GM19351 (cell line): ENCODE measurements around the gene TPRA1.

Experiments used
- ATAC-seq: cut with Tn5 transposase; IDR thresholded peaks from one replicate; pipeline ENCODE4 v1.9.1; 2021; ENCODE audit warnings: mild to moderate bottlenecking, moderate library complexity; ENCODE audit not compliant: unreplicated experiment

TPRA1 gene

GRCh38 chr3:127566833-127567232, 23.7 kb downstream of the TPRA1 start:
- no peak for ATAC-seq

- ATAC-seq: no peak
These were observed 24.8 kb downstream of the TPRA1 start for GRCh38 chr3:127565711-127566110.

- ATAC-seq: no peak
These were observed 30.3 kb downstream of the TPRA1 start for GRCh38 chr3:127560051-127560787.

GRCh38 chr3:127556565-127556964, 34.0 kb downstream of the TPRA1 start:
- ATAC-seq: no peak

- ATAC-seq: no peak
These were observed 35.4 kb downstream of the TPRA1 start for GRCh38 chr3:127555108-127555507.

GRCh38 chr3:127552038-127552437, 38.5 kb downstream of the TPRA1 start:
- ATAC-seq: no peak

- ATAC-seq: no peak
These were observed 39.4 kb downstream of the TPRA1 start for GRCh38 chr3:127551178-127551577.

GRCh38 chr3:127550468-127551157, 39.9 kb downstream of the TPRA1 start:
- no peak for ATAC-seq

- no peak for ATAC-seq
These were observed 40.6 kb downstream of the TPRA1 start for GRCh38 chr3:127549826-127550467.

- ATAC-seq: peak; percentile 57
These were observed 42.5 kb downstream of the TPRA1 start for GRCh38 chr3:127547761-127548605.

GRCh38 chr3:127546970-127547733, 43.4 kb downstream of the TPRA1 start:
- no peak for ATAC-seq

- ATAC-seq: no peak
These were observed 44.0 kb downstream of the TPRA1 start for GRCh38 chr3:127546554-127546953.

- ATAC-seq: no peak
These were observed 44.6 kb downstream of the TPRA1 start for GRCh38 chr3:127545711-127546457.

GRCh38 chr3:127545216-127545615, 45.3 kb downstream of the TPRA1 start:
- ATAC-seq: no peak

- ATAC-seq: no peak
These were observed 45.7 kb downstream of the TPRA1 start for GRCh38 chr3:127544803-127545201.

GRCh38 chr3:127544192-127544802, 46.2 kb downstream of the TPRA1 start:
- peak; percentile 88 for ATAC-seq

GRCh38 chr3:127543441-127543840, 47.1 kb downstream of the TPRA1 start:
- no peak for ATAC-seq

- no peak for ATAC-seq
These were observed 48.0 kb downstream of the TPRA1 start for GRCh38 chr3:127542441-127542952.

GRCh38 chr3:127541320-127541719, 49.2 kb downstream of the TPRA1 start:
- no peak for ATAC-seq
